ENCODE data around the gene NCAM2.

The NCAM2 gene

DNA sequence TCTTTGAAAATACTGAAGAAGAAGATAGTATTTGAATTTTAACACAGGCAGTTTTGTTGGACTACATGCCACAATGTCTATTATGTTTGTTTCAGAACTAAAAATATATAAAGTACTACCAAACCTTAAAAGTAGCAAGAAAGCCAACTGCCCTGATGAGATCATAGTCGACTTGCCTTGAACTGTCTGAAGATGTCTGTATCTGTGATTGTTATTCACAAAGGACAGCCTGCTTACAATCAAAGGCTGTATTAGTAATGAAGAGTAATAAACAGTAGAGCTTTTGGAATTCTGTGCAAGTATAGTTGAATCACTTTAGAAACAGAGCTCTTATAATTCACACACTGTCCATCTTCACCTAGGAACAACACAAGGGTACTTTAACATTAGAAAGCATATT is 228.3 kb downstream of the NCAM2 start:
- no peak overlapping the region for H3K4me3 ChIP-seq (ENCODE audit: low read depth, low read length)
- TF ChIP-seq CTCF (IDR thresholded peaks at IDR 0.05; ENCODE audit: borderline replicate concordance, insufficient read depth, low read depth, low read length), result no peak

DNA sequence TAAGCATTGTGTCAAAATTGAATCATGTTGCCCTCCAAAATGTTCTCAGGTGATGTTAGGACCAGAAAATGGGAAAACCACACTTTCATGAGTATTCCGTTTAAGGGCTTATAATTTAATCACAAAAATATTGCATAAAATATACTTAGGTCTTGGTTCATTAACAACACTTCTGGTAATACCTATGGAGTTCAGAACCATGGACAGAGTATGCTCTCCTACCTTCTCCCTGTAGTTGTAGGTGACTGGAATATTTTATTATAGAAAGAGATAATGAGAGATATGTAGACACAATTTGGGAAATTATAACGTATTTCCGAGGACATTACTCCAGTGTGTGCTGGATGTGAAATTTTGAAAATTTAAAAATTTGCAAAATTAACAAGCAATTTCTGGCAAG is 232.5 kb downstream of the NCAM2 start:
- TF ChIP-seq CTCF (IDR thresholded peaks at IDR 0.05; ENCODE audit: borderline replicate concordance, insufficient read depth, low read depth, low read length), result no peak

GRCh38 chr21:21231913-21232312 is 233.7 kb downstream of the NCAM2 start:
- TF ChIP-seq CTCF (IDR thresholded peaks at IDR 0.05; ENCODE audit: borderline replicate concordance, insufficient read depth, low read depth, low read length), result no peak
- no peak overlapping the region for H3K4me3 ChIP-seq (ENCODE audit: low read depth, low read length)

More for the DNA sequence above, 232.5 kb downstream of the NCAM2 start:
- H3K4me3 ChIP-seq (ENCODE audit: low read depth, low read length), result no peak overlapping the region

GRCh38 chr21:21232320-21232719 is 234.1 kb downstream of the NCAM2 start:
- no peak overlapping the region for H3K4me3 ChIP-seq (ENCODE audit: low read depth, low read length)
- TF ChIP-seq CTCF (IDR thresholded peaks at IDR 0.05; ENCODE audit: borderline replicate concordance, insufficient read depth, low read depth, low read length), result no peak

DNA sequence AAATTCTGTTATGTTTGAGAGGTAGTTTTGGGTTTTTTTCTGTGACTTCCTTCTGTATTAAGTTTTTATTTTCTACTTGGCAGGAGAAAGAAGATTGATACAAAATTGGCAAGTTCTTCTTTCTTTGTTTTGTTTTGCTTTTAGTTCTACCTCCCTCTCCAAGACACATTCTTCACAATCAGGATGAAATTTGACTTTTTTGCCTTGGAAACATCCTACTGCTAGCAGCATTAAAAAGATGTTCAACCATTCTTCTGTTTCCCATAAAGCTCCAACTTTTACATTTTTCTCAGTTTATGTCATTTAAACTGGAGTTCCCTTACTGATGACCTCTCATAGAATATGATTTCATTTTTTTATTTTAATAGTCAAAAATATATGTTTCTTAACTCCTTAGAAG is 234.8 kb downstream of the NCAM2 start:
- no peak for TF ChIP-seq CTCF (IDR thresholded peaks at IDR 0.05; ENCODE audit: borderline replicate concordance, insufficient read depth, low read depth, low read length)
- H3K4me3 ChIP-seq (ENCODE audit: low read depth, low read length), result no peak overlapping the region

GRCh38 chr21:21236996-21237395 is 238.8 kb downstream of the NCAM2 start:
- H3K4me3 ChIP-seq (ENCODE audit: low read depth, low read length), result no peak overlapping the region
- no peak for TF ChIP-seq CTCF (IDR thresholded peaks at IDR 0.05; ENCODE audit: borderline replicate concordance, insufficient read depth, low read depth, low read length)

DNA sequence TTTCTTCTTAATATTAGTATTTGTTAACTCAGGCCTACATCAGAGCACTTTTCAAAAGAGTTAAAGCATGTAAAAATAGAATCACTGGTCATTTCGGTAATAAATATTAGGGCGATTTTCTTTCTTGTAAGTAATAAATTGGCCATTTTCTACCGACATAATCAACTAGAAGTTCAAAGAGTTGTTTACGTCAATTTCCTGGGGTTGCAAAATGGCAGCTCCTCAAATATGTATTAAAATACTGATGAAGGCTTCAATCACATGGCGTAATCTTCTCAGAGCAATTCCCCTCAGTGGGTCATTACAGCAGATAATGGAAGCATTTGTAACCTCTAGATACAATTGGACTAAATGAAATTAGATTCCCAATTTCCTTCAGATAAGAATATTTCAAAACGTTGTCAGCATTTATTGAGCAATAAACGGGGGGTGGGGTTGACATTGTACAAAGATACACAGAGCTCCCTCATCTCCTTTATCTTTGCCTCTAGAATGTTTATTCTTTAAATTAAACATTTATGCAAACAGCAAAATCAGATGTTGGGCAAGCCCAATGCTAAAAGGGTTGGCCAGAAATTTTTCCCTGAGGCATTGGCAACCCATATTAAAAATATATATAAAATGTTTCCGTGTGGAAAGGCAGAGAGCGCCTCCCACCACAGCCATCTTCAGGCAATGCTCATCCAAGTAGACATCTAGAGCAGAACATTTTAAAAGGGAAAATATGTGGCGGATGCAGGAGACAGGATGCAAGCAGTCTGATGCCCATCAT is 240.6 kb downstream of the NCAM2 start:
- no peak overlapping the region for H3K4me3 ChIP-seq (ENCODE audit: low read depth, low read length)
- TF ChIP-seq CTCF (IDR thresholded peaks at IDR 0.05; ENCODE audit: borderline replicate concordance, insufficient read depth, low read depth, low read length), result no peak
